ENCODE results near the gene SVOPL.
A peak's percentile ranks its signal among the peaks of the same experiment; 100 is the strongest.
"Not testable (repeated sequence)": the region's sequence is repeated elsewhere in the genome, so short reads cannot be mapped to it uniquely, and the experiment has no call there.

The SVOPL gene, protein sequence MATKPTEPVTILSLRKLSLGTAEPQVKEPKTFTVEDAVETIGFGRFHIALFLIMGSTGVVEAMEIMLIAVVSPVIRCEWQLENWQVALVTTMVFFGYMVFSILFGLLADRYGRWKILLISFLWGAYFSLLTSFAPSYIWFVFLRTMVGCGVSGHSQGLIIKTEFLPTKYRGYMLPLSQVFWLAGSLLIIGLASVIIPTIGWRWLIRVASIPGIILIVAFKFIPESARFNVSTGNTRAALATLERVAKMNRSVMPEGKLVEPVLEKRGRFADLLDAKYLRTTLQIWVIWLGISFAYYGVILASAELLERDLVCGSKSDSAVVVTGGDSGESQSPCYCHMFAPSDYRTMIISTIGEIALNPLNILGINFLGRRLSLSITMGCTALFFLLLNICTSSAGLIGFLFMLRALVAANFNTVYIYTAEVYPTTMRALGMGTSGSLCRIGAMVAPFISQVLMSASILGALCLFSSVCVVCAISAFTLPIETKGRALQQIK

DNA sequence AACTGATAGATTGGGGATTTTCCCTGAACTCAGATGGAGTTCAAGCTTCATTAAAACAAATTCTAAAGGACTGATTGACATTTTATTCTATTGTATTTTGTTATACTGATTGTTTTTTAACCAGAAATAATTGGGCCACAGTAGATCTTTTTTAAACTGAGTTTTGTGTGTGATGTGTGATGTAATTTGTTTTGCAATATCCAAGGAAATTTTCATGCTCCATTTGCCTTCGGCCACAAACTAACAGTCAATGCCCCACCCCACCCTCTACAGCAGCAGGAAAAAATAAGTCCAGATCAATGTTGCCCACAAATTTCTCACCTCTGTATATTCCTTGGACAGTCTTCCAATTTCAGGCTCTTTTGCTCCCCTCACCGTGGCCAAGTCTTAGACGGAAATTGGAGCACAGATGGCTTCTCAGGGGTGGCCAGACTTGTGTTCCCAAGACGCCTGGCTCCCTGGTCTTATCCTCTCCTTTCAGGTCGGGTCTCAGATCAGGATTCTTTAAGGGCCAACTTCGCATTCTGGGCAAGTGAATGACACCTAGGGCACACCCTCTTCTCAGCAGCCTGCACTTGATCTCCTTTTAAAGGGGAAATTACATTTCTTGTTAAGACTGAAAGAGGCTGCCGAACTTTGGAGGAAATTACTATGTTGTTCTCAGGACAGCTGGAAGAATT, at the start of gene SVOPL:
TSS of gene SVOPL (minus strand) at position 506 of the 680 bp plus-strand sequence. CDS start 22,317 bp downstream, outside the sequence.
- no peak for DNase-seq

DNA sequence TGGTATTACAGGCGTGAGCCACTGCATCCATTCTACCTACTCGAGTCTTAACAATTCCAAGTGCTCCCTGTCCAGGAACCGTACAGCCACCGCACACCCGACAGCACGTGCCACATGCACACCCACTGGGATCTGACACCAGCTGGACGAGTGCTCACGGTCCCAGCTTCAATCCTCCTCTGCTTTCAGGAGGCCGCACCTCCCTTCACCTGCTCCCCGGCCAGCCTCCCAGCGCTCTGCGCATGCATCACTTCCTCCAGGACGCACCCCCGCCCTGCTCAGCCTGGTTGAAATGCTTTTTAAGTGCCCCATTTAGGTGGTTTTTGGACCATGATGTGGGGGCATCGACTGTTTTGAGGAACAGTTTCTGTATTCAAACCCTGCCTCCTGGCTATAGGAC, 49.3 kb upstream of the SVOPL start:
- no peak for DNase-seq

DNA sequence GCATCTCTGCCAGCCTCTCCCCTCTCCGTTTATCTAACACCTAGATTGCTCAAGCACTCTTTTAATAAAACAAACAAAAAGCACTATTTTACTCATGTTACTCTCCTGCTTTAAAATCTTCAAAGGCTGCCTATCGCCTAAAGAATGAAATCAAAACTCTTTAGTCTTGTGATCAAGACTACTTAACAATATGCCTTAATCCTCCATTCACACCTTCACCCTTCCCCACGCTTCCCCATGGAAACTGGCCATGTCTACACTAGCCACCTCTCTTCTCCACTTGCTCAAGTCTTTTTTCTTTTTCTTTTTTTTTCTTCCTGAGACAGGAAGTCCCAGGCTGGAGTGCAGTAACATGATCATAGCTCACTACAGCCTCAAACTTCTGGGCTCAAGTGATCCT, 48.8 kb upstream of the SVOPL start:
- DNase-seq: no peak

DNA sequence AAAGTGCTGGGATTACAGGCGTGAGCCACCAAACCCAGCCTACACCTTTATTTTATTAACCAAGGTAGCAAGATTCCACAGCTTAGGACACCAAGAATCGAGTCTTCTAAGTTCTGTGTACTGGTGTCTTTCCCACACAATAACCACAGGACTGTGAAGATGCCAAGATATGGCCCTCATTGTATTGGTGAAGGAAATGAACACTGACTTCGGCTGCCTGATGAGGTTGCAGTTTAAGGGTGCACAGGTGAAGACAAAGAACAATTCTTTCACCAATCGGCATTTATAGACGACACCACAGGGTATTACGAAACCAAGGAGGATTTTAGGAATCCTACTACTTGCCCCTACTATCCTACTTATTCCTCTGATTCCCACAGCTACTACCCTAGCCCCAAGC, 47.5 kb upstream of the SVOPL start:
- no peak for DNase-seq

DNA sequence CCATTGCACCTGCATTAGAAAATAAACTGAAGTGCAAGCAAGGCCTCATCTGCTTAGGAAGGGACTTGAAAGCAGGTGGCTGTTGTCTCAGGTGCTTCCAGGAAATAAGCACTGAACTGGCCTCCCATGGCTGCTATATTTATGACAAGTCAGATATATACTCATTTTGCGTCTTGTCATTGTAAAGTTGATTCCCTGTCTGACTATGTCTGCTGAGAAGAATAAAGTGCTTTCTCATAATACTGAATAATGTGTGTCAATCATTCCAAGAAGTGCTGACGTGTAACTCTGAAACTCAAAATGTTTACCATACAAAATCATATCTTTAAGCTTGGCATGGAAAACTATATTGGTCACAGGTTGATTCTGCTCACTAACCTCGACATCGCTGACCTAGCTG, 44.9 kb upstream of the SVOPL start:
- no peak for DNase-seq

DNA sequence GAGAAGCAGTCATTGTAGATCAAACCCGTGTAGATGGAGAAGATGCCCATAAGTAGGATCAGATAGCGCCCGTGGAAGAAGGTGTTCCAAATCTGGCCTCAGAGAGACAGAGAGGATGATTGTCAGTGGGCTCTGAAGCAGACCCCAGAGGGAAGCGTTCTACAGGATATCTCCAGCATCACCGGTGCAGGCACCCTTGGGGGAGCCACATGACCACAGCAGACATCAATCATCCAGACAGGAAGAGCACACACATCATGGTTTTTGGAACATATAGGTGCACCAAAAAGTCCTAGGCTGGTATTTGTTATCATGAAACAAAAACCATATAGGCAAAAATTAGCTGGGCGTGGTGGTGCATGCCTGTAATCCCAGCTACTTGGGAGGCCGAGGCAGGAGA, 44.0 kb upstream of the SVOPL start:
- no peak for DNase-seq

DNA sequence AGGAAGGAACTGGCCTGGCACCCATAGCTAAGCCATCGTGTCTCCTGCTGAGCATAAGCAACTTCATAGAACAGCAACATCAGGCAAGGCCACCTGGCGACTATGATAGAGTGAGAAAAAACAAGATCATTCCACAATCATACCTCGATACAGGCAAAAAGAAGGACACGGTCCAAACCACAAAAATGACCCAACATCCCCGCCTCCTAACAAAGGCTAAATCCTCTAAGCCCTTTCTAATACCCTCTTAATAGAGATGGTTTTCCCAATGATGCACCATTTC, 40.2 kb upstream of the SVOPL start:
- DNase-seq: no peak

DNA sequence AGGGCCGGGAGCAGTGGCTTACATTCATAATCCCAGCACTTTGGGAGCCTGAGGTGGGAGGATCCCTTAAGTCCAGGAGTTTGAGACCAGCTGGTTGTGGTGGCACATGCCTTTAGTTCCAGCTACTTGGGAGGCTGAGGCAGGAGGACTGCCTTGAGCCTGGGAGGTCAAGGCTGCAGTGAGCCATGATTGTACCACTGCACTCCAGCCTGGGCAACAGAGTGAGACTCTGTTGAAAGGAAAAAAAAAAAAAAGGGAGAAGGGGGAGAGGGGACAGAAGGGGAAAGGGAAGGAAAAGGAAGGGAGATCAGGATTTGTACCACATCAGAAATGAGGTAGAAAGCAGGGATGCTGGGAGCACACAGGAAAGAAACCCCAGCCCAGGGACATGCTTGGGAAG, 38.7 kb upstream of the SVOPL start:
- no peak for DNase-seq

DNA sequence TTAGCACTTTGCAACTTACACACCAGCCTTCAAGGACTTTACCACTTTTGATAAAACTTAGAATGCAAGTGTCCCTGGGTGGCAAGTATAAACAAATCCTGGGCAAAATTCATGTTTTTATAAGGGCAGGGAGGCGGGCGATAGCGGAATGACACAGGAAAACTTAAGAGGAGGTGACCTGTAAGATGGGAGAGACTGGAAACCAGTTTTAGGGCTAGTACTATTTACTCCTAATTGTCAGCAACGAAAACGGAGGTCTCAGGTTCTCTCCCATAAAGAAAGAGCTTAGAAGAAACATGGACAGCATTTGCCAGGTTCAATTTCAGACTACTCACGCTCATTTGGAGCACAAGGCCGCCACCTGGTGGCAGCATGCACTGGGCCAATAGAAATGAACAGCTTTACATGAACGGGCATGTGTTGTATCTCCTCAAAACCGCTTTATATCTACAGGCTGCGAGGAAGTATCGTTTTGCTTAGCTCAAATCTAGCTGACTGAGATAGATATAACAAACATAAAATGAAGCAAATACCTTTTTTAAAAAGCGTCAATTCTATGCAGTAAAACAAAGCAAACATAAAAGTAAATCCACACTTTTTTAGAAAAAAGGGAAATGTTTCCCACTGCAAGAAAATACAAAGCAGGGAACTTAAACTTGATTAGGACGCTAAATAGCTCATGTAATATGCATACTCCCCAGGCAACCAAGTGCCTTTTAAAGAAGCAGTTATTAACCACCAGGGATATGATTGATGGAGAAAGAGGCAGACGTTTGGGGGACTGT, 37.6 kb upstream of the SVOPL start:
- DNase-seq: peak; percentile 88

DNA sequence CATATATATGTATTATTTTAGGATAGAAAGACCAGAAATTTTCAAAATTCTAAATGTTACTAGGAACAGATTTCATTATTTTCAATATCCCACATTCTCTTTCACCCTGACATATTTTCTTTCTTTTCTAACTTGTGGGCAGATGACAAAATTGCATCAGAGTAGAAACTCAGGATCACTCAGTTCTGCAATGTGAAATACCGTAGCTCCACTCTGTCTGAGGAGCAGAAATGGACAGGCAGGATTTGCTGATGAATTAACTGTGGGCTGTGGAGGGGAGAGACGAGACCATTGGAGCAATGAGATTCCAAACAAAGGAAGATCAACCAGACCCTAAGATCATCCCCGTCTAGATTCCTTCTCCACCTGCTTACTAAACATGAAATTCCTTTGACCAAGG, 37.0 kb upstream of the SVOPL start:
- DNase-seq: no peak

DNA sequence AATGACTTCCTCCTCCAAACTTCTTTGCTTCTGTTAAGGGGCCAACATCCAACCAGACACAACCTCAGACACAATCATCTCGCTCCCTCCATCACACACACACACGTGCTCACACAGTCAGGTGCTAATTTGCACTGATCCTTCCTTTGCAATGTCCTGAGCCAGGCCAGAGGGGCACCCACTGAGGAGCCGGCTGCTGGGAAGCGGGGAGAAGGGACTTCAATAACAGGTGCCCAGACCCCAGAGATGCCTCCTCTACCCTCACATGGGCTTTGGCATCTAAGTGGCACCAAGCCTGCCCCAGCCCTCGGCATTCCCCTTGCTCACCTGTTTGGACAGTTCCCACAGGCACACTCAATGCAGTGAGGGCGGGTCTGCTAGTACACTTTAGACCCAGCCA, 34.2 kb upstream of the SVOPL start:
- DNase-seq: no peak

DNA sequence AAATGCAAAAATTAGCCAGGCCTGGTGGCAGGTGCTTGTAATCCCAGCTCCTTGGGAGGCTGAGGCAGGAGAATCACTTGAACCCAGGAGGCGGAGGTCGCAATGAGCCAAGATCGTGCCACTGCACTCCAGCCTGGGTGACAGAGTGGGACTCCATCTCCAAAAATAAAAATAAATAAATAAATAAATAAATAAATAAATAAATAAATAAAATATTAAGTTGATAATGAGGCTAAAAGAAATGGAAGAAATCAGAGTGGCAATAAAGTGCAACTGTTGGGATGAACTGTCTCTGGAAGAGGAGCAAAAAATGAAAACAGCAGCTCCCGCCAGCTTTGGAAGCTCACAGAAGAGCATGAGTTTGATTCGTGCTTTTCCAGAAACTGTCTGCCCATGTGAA, 30.6 kb upstream of the SVOPL start:
- not testable (repeated sequence) for DNase-seq

DNA sequence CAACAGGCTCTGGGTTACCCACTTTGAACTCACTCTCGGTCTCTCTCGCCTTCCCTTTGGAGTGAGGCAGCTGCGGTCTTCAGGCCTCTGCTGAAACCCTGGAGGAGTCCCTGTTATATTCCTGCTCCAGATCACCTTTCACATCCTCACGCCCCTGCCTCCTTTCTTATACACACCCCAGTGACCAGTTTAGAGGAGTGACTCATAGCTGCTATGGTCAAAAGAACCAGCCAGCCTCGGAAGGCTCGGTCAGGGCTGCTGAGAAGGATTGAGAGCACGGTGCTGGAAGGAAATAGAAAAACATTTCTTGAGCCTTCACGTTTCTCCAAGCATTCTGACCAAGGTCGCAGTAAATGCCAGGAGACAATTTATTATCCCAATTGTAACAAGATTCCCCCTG, 28.3 kb upstream of the SVOPL start:
- no peak for DNase-seq

DNA sequence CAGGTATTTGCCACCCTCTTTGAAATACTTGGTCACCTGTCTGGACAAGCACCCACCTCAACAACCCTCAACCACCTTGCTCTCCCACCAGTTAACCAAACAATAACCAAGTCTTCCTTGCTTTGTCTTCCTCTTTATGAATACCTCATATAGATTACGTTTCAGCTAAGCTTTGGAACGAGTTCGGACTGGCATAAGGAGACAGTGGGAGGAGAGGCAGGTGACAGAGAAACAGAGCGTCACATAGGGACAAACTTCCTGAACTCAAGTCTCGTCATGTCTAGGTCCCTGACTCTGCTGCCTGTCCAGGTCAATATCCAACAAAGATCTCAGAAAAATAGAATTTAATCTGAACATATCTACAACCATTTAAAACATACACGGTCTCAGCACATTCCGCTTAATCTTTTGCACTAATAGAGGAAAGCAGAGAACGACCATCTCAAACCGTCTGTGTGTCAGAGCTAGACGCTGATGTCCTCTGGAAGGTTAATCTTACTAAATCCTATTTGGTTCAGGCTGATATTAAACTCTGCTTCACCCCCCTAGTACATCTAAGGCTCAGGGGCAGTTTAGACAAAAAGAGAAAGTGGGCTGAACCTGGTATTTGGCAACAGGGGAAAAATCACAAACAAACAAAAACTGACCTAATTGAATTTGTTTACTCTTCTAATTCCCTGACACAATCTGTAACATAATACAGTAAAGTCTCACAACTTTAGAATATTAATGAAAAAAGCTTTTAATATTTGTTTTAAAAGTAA, 26.4 kb upstream of the SVOPL start:
- DNase-seq: no peak

DNA sequence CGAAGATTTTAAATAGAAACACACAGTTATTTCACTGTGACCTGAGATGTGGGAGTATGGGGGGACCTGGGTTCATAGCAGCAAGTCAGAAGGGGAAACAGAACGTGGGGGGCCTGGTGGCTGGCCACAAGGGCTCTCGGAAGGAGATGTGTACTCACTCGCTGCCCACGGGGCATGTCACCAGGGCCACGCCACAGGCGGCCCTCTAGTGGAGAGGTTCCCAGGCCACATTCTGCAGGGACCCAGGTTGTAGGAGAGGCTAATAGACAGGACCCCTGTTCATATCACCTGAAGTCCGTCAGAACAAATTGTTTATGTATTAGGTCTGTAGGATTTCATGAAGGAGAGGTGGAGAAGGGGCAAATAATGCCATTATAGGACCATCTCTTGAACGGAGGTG, 25.1 kb upstream of the SVOPL start:
- DNase-seq: no peak

DNA sequence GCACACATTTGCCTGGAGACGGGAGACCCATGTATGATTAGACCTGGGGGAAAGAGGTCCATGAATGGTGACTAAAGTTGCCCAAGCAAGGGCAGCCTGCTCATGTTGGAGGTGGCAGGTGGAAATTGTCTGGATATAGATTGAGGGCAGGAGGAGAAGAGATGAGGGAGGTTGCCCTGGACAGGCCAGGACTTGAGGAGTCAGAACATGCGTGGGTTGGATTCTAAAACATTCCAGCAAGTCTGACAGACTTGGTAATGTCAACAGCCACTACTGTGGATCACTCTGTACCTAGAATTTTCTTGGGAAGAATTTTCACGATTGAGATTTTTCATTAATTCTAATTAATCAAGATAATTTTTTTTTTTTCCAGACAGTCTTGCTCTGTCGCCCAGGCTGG, 19.1 kb upstream of the SVOPL start:
- no peak for DNase-seq

DNA sequence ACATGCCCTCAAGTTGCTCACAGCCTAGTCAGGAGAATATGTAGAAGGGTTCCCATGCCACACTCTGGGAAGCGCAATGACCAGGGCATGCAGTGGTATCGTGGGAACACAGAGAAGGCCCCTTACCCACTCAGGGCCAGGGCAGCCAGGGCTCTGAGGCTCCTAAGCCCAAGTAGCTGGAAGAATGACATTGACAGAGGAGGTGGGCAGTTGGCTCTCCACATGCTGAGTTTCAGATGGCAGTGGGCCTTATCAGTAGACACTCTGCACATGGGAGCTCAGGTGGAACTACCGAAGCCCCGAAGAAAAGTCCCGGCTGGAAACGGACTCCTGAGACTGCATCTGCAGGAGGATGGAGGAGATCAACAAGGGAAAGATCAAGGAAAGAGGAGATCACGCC, 15.7 kb upstream of the SVOPL start:
- no peak for DNase-seq

DNA sequence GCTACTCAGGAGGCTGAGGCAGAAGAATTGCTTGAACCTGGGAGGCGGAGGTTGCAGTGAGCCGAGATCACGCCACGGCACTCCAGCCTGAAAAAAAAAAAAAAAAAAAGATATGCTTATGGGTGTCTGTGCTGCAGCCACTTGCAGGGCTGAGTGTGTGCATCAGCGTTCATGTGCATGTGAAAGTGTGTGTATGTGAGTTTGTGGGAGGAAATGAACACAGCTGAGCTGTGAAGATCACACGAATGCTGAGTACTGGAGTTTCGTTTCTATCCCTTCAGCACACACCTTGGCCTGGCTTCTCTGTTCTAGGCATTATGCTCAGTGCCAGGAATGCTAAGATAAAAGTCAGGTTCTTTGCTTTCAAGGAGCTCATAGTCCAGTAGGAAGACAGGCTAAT, 12.0 kb upstream of the SVOPL start:
- no peak for DNase-seq

DNA sequence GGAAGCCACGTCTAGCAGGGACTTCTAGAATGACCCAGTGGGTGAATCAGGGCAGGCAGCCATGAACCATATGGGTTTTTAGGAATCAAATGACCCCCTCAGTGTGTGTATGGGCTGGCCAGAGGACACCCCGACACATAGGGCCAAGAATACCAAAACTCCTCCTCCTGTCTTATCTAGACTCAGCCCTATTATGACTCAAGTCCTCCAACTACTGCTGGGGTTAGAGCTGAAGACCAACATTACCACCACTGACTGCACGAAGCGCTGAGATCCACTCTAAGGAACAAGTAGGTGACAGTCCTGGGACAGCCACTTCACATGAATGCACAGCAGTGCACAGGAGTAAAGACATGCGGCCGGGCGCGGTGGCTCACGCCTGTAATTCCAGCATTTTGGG, 11.5 kb upstream of the SVOPL start:
- no peak for DNase-seq

DNA sequence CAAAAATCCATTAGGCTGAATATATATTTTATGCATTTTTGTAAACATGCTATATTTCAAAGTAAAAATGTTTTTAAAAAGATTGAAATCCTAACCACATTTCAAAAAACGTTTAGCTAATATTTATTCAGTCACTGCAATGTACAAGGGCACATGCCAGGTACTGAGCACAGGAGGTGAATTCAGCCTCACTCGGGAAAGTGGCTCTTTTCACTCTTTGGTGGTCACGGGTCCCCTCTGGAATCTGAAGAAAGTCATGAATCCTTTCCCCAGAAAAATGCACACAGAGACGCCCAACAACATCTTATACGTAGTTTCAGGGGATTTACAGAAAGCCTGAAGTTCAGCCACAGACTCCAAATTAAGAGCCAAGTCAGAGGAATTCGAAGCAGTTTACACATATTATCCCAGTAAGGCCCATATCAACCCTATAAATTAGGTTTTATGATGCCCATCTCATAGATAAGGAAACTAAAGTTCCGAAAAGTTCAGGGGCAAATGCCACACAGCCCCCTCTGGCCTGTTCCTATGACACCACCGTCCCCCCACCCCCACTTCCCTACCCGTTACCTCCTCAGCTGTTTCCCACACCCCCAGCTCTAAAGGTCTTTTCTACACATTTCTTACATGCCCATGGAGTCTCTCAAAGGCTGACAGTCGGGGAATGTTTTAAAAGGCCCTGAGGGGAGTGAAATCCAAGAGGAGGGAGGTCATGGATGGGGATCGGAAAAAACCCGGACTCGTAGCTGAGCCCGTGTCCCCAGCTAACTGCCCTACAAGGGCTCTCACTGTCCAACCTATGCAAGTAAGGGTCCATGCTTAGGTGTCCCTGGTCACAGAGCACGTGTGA, 9.6 kb upstream of the SVOPL start:
- DNase-seq: no peak

DNA sequence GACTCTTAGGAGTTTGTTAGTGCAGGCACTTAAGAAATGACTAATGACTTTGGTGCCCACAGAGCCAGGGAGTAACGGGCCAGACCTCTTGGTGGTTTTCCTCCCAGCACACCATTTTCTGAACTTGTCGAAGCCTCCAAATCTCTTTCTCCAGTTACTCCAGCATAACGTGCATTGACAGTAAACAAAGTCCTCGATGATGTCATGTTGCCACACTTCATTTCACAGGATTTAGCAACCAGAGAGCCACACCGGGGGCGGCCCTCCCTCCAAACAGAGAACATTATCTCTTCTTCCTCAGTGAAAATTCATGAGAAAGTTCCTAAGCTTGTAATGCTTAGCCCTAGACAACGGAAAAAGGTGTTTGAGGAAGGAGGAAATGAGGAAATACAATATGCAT, 4.0 kb upstream of the SVOPL start:
- no peak for DNase-seq

DNA sequence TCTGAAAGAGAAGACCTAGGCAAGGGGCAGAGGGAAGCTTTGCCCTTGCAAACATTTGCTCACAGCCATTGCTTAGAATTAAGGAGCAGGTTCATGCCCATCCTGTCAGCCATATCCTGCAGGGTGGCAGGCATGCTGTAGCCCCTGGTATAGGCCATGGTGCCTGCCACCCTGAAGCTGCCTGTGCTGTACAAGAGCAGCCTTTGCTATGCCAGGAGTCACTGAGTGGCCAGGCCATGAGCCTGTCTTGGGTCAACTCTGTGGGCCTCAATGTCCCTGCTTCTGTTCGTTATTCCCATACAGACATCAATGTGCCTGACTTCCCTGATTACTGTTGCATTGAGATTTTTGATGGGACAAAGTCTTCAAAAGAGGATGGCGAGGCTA, 368 bp upstream of the SVOPL start:
- no peak for DNase-seq
